HG03439 (cell line): Measurements from ENCODE around the gene ZNF593.

Source experiments
- ATAC-seq: cut with Tn5 transposase; IDR thresholded peaks from one replicate; pipeline ENCODE4 v1.9.1; 2021; ENCODE audit warnings: mild to moderate bottlenecking, moderate library complexity; ENCODE audit not compliant: unreplicated experiment

ZNF593 gene

GRCh38 chr1:26169669-26170471 lies at the start of gene ZNF593:
TSS of gene ZNF593 (plus strand) at chr1:26169908. CDS start at chr1:26169984, 76 bp downstream.
- ATAC-seq: peak; percentile 84

- no peak for ATAC-seq
These were observed 47.6 kb upstream of the ZNF593 start for GRCh38 chr1:26121854-26122773.

GRCh38 chr1:26122988-26123973 lies 46.4 kb upstream of the ZNF593 start:
- ATAC-seq: no peak

- no peak for ATAC-seq
These were observed 45.0 kb upstream of the ZNF593 start for GRCh38 chr1:26124418-26125331.

- ATAC-seq: no peak
These were observed 44.3 kb upstream of the ZNF593 start for GRCh38 chr1:26125382-26125781.

- ATAC-seq: no peak
These were observed 43.8 kb upstream of the ZNF593 start for GRCh38 chr1:26125946-26126320.

GRCh38 chr1:26126321-26127084 lies 43.2 kb upstream of the ZNF593 start:
- ATAC-seq: peak; percentile 61

- no peak for ATAC-seq
These were observed 42.2 kb upstream of the ZNF593 start for GRCh38 chr1:26127235-26128163.

- no peak for ATAC-seq
These were observed 39.9 kb upstream of the ZNF593 start for GRCh38 chr1:26129778-26130177.

GRCh38 chr1:26130695-26131094 lies 39.0 kb upstream of the ZNF593 start:
- ATAC-seq: no peak

GRCh38 chr1:26132128-26132833 lies 37.4 kb upstream of the ZNF593 start:
- ATAC-seq: no peak

GRCh38 chr1:26132834-26133167 lies 36.9 kb upstream of the ZNF593 start:
- ATAC-seq: no peak

- ATAC-seq: no peak
These were observed 35.2 kb upstream of the ZNF593 start for GRCh38 chr1:26134466-26134865.

GRCh38 chr1:26138974-26139558 lies 30.6 kb upstream of the ZNF593 start:
- ATAC-seq: no peak

- no peak for ATAC-seq
These were observed 27.5 kb upstream of the ZNF593 start for GRCh38 chr1:26142159-26142558.

- ATAC-seq: no peak
These were observed 24.4 kb upstream of the ZNF593 start for GRCh38 chr1:26145041-26145959.
